Osteoblast (primary cell): ENCODE results near the gene CAPZA2. TPM values are rescaled to one million over a fixed set of nuclear protein-coding genes. Genes with fewer than 3 reads are reported as not detected.

Experiments used
- DNase-seq: peaks from one replicate; pipeline ENCODE4 v3.0.0; 2011; ENCODE audit warnings: low spot score, mixed read lengths; ENCODE audit not compliant: insufficient read length; ENCODE audit errors: missing footprints
- H2AFZ ChIP-seq: 2 replicates; pipeline ENCODE4 v1.6.0; 2011; ENCODE audit warnings: mild to moderate bottlenecking, low read length
- H3K27ac ChIP-seq: 2 replicates; pipeline ENCODE4 v1.5.1; 2011; ENCODE audit warnings: mild to moderate bottlenecking, low read depth, low read length, moderate library complexity
- H3K27me3 ChIP-seq: 2 replicates; pipeline ENCODE4 v1.6.0; 2012; ENCODE audit warnings: mild to moderate bottlenecking, control low read depth, inconsistent platforms, low read length, moderate library complexity; ENCODE audit not compliant: insufficient read depth
- H3K36me3 ChIP-seq: 2 replicates; pipeline ENCODE4 v1.5.1; 2011; ENCODE audit warnings: mild to moderate bottlenecking, low read length, control low read depth, moderate library complexity; ENCODE audit not compliant: insufficient read depth
- H3K4me1 ChIP-seq: 2 replicates; pipeline ENCODE4 v1.5.1; 2011; ENCODE audit warnings: mild to moderate bottlenecking, low read length, control low read depth, moderate library complexity; ENCODE audit not compliant: insufficient read depth
- H3K4me2 ChIP-seq: 2 replicates; pipeline ENCODE4 v1.6.0; 2011; ENCODE audit warnings: mild to moderate bottlenecking, low read length; ENCODE audit not compliant: insufficient read depth
- H3K4me3 ChIP-seq: fragments of 200-600 bp; sonication (generic); 3 replicates; pipeline ENCODE4 v1.5.1; 2012; ENCODE audit warnings: mild to moderate bottlenecking, low read length, inconsistent platforms; ENCODE audit not compliant: insufficient read depth
- H3K79me2 ChIP-seq: 2 replicates; pipeline ENCODE4 v1.6.0; 2012; ENCODE audit warnings: mild to moderate bottlenecking, low read length, control low read depth, inconsistent platforms; ENCODE audit not compliant: insufficient read depth
- H3K9me3 ChIP-seq: 2 replicates; pipeline ENCODE4 v1.5.1; 2011; ENCODE audit warnings: low read depth, low read length, control low read depth
- H4K20me1 ChIP-seq: 2 replicates; pipeline ENCODE4 v1.6.0; 2012; ENCODE audit warnings: mild to moderate bottlenecking, low read length, control low read depth; ENCODE audit not compliant: insufficient read depth
- total RNA-seq: library from RNA; depleted of rRNA; stranded (reverse); fragments of >200 nt; gene quantifications from 2 replicates; pipeline ENCODE4 v1.2.3, GENCODE V29; 2012
- TF ChIP-seq, protein P1 (sequence below): IDR thresholded peaks from 2 replicates; pipeline ENCODE4 v1.5.1; 2011; ENCODE audit warnings: mild to moderate bottlenecking, low read depth, low read length, moderate library complexity; ENCODE audit errors: extremely low read depth

The CAPZA2 gene
- total RNA-seq, 1 donor: 173 TPM

DNA sequence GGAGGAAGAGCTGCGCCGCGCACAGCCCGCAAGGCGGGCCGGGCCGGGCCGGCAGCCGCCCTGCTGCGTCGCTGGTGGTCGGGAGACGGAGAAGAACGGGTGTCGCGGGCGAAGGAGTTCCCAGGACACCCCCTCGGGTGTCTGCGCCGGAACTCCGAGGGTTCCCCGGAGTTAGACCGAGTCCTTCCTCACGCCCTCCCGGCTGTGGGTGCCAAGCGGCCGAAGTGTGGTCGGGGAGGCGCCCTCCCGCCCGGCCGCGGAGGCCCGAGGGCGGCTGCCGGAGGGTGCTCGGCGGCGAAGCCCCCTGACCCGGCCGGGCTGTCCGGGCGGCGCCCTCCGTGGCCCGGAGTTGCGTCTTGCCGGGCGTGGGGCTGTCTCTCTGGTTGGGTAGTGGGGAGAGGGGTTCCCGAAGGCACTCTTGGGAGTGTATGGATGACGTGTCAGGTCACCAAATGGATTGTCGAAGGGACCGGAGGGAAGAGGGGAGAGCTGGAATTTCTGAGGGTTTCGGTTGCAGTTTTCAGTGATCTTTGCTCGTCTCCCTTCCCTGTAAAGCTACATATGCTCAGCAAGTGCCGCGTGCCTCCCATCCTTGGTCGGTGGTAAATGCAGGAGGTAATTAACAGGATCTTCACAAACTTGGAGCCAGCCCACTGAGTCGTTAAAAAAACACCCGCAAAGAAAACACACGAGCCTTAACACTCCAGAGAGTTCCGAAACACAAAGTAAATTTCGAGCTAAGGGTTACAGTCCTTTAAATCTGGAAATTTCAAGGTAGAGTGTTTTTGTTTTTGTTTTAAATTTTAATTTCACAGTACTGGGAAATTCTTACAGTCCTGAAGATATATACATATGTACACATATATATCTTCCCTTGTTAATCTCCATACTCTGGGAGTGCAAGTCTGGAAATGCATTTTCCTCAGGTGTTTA, 91.8 kb downstream of the CAPZA2 start:
- H3K4me1 ChIP-seq: peaks cover 21% of the 10 kb centered on the region
- TF ChIP-seq, protein P1, sequence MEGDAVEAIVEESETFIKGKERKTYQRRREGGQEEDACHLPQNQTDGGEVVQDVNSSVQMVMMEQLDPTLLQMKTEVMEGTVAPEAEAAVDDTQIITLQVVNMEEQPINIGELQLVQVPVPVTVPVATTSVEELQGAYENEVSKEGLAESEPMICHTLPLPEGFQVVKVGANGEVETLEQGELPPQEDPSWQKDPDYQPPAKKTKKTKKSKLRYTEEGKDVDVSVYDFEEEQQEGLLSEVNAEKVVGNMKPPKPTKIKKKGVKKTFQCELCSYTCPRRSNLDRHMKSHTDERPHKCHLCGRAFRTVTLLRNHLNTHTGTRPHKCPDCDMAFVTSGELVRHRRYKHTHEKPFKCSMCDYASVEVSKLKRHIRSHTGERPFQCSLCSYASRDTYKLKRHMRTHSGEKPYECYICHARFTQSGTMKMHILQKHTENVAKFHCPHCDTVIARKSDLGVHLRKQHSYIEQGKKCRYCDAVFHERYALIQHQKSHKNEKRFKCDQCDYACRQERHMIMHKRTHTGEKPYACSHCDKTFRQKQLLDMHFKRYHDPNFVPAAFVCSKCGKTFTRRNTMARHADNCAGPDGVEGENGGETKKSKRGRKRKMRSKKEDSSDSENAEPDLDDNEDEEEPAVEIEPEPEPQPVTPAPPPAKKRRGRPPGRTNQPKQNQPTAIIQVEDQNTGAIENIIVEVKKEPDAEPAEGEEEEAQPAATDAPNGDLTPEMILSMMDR: no peak
- peak; percentile 91 for DNase-seq
- H3K27ac ChIP-seq: peak overlapping the region; percentile 87
- no peaks in the 10 kb centered on the region for H3K27me3 ChIP-seq
- no peaks in the 10 kb centered on the region for H3K9me3 ChIP-seq
- peak overlapping the region; percentile 89 for H3K4me3 ChIP-seq
- H4K20me1 ChIP-seq: no peaks in the 10 kb centered on the region
- peak overlapping the region; percentile 90 for H3K4me2 ChIP-seq
- peak overlapping the region; percentile 77 for H2AFZ ChIP-seq
- H3K36me3 ChIP-seq: no peaks in the 10 kb centered on the region
- peaks cover 49% of the 10 kb centered on the region for H3K79me2 ChIP-seq

DNA sequence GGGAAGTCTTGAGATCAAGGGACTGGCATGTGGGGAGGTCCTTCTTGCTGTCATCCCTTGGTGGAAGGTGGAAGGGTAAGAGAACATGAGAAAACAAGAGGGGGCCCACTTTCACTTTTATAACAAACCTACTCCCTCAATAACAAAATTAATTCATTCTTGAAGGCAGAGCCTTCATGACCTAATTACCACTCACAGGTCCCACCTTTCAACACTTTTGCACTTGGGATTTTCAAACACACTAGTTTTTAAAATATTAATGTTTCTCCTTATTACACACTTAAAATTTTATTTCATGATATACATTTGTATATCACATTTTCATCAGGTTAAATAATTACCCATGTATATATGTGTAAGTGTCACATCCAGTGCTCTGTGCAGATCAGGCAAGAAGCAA, 93.0 kb downstream of the CAPZA2 start:
- TF ChIP-seq, protein P1: no peak
- no peaks in the 10 kb centered on the region for H3K9me3 ChIP-seq
- no peaks in the 10 kb centered on the region for H3K36me3 ChIP-seq
- peak overlapping the region; percentile 89 for H3K4me3 ChIP-seq
- H3K4me2 ChIP-seq: peak overlapping the region; percentile 90
- no peak overlapping the region for H2AFZ ChIP-seq
- DNase-seq: no peak
- H3K27me3 ChIP-seq: no peaks in the 10 kb centered on the region
- H3K79me2 ChIP-seq: peaks cover 60% of the 10 kb centered on the region
- H3K27ac ChIP-seq: no peak overlapping the region
- no peaks in the 10 kb centered on the region for H4K20me1 ChIP-seq
- H3K4me1 ChIP-seq: peaks cover 21% of the 10 kb centered on the region

DNA sequence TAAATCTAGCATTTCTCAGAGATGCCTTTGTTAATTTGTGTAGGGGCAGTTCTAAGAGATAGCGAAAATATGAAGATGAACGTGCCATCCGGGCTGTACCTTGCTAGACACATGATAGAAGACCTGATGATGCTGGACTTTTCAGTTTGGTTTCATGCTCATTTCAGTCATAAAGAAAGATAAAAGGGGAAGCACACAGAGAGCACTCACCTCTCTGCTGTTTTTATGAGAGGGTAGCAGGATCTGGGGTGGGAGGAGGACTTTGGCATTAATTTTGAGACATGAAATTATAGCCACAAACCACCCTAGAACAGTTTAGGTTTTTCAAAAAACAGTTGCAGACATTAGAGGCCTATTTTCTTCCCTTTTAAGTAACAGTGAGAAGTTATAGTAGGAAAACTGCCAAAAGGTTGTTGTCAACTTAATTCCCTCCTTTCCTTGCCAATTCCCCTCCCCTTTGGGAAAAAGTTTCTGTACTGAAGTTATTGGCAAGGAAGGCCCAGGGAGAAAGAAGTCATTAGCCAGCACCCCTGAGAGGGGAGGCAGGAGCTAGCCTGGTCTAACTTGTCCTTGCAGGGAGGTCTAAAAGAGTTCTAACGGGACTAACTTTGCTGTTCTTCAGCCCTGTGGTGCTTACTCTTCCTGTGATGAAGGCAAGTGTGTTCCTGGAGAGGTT, 93.6 kb downstream of the CAPZA2 start:
- Histone ChIP-seq H3K4me3 (no peak overlapping the region), H2AFZ (no peak overlapping the region), H3K36me3 (no peaks in the 10 kb centered on the region), H3K4me1 (peaks cover 21% of the 10 kb centered on the region), H3K4me2 (peak overlapping the region; percentile 90), H3K27ac (no peak overlapping the region), H4K20me1 (no peaks in the 10 kb centered on the region), H3K9me3 (no peaks in the 10 kb centered on the region), H3K79me2 (peaks cover 66% of the 10 kb centered on the region), H3K27me3 (no peaks in the 10 kb centered on the region)
- peak; percentile 13 for DNase-seq
- TF ChIP-seq, protein P1: no peak

DNA sequence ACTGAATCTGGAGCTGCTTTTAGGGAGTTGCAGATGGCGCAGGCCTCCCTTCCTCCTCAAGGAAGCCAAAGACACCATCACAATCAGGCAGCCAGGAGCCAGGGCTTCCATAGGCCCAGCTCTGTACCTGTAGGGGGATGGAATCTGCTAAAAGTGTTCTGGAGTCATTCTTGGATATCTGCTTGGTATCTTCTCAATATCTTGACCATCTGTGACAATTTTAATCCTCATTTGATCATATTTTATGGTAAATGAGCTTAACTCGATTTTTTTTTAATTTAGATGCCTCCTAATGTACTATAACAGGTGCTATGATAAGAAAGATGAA, 94.1 kb downstream of the CAPZA2 start:
- DNase-seq: no peak
- TF ChIP-seq, protein P1: no peak
- H3K79me2 ChIP-seq: peaks cover 71% of the 10 kb centered on the region
- peaks cover 21% of the 10 kb centered on the region for H3K4me1 ChIP-seq
- no peaks in the 10 kb centered on the region for H3K36me3 ChIP-seq
- H3K9me3 ChIP-seq: no peaks in the 10 kb centered on the region
- H2AFZ ChIP-seq: no peak overlapping the region
- H3K4me2 ChIP-seq: no peak overlapping the region
- H3K27me3 ChIP-seq: no peaks in the 10 kb centered on the region
- no peak overlapping the region for H3K27ac ChIP-seq
- H4K20me1 ChIP-seq: no peaks in the 10 kb centered on the region
- no peak overlapping the region for H3K4me3 ChIP-seq
